Heart right ventricle (tissue), 16 donors: Measurements from ENCODE around the gene ADCY2. TPM values are rescaled to one million over a fixed set of nuclear protein-coding genes. Genes with fewer than 3 reads are reported as not detected.

Source experiments
- ATAC-seq, 8 donors: fragments of 200-7000 bp; cut with Tn5 transposase; one replicate each; pipeline ENCODE4 v1.9.1; 2020; ENCODE audit warnings: mild to moderate bottlenecking in 8 of 8, moderate library complexity in 8 of 8, moderate number of reproducible peaks in 1 of 8
- DNase-seq, 2 donors: peaks; one replicate each; pipeline ENCODE4 v3.0.0-alpha.2; 2020
- H3K27ac ChIP-seq, 10 donors: fragments of 200-600 bp; sonication (generic) in 2 of 10; one replicate each; pipeline versions ENCODE4 v1.5.0 to v1.8.0; 2020 to 2022; ENCODE audit warnings: mild to moderate bottlenecking in 3 of 10
- H3K27me3 ChIP-seq, 7 donors: fragments of 200-600 bp; one replicate each; pipeline ENCODE4 v1.8.0; 2021 to 2022; ENCODE audit warnings: mild to moderate bottlenecking in 2 of 7
- H3K36me3 ChIP-seq, 9 donors: fragments of 200-600 bp; sonication (generic) in 1 of 9; one replicate each; pipeline versions ENCODE4 v1.5.0 to v1.8.0; 2020 to 2022; ENCODE audit warnings: mild to moderate bottlenecking in 2 of 9
- H3K4me1 ChIP-seq, 9 donors: fragments of 200-600 bp; sonication (generic) in 1 of 9; one replicate each; pipeline versions ENCODE4 v1.5.0 to v1.8.0; 2020 to 2022; ENCODE audit warnings: mild to moderate bottlenecking in 4 of 9
- H3K4me3 ChIP-seq, 10 donors: fragments of 200-600 bp; sonication (generic) in 2 of 10; one replicate each; pipeline versions ENCODE4 v1.5.0 to v1.8.0; 2020 to 2022; ENCODE audit warnings: mild to moderate bottlenecking in 7 of 10, moderate library complexity in 2 of 10
- H3K9me3 ChIP-seq, 11 donors: fragments of 200-600 bp in 10 of 11; sonication (generic) in 2 of 11; one replicate each; pipeline versions ENCODE4 v1.5.0 to v1.8.0; 2013 to 2022; ENCODE audit warnings: mild to moderate bottlenecking in 2 of 11, control low read depth in 1 of 11, moderate library complexity in 1 of 11
- intact Hi-C, 10 donors: fragments of 100-400 bp; cut with DNase I; formaldehyde crosslinking; loops; one replicate each; pipeline versions ENCODE4 v1.11.1 to v1.14.2; 2022
- polyA plus RNA-seq, 2 donors: library from polyadenylated mRNA; stranded (reverse); fragments of 200-250 nt; gene quantifications; one replicate each; pipeline ENCODE4 v1.2.3, GENCODE V29; 2013
- total RNA-seq, 10 donors: library from RNA; stranded (reverse); fragmentation: NEBNext Ultra II Directional in 3 of 10; extraction: Animal tissue kit (Norgen Biotek cat#: 25700) in 3 of 10; gene quantifications; one replicate each; pipeline versions ENCODE4 v1.2.1 to v1.2.4, GENCODE V29; 2021 to 2023
- TF ChIP-seq, protein P1 (sequence below), 9 donors: fragments of 200-600 bp; sonication (generic) in 2 of 9; IDR thresholded peaks; one replicate each; pipeline versions ENCODE4 v1.5.0 to v1.8.0; 2021 to 2022; ENCODE audit warnings: antibody characterized with exemption in 9 of 9, mild to moderate bottlenecking in 5 of 9, moderate library complexity in 1 of 9
- donor health status: Arrhythmogenic right ventricular cardiomyopathy.
- donor health status: ischemic (EF 13 %, LVEDD 7.1; RV severe dilation, severe dysfunction).
- donor health status: healthy with polysubstance abuse.
- donor health status: DM: no; HTN: yes; CAD: no.
- donor health status: DM: no; HTN: no; CAD: no.
- donor health status: ischemic (EF 25% LVEDD 6.9; RV normal size, moderate dysfunction).
- donor health status: ischemic (EF 25% LVEDD 5.7; RV mildly dilated, moderate dysfunction).
- donor health status: healthy.
- donor health status: DM: yes; HTN: yes; CAD: no.
- donor health status: Ischemic cardiomyopathy.
- donor health status: ischemic (EF 35%, LVEDD 5.7; RV mildly dilated, moderate dysfunction).
- donor health status: nonischemic (EF 11% LVEDD 7.7; RV severe dilation, severe dysfunction).
- donor health status: DM: yes; HTN: yes; CAD: no.
- donor health status: PGD.
- donor health status: ischemic (EF 29% LVEDD 5.4; RV normal size, mild dysfunction).
- donor health status: nonischemic (EF 23%, LVEDD 6.1; RV moderate dilation, normal function).

Gene ADCY2
- total and polyA plus RNA-seq, 12 donors = 0.04 to 0.90 (median 0.17) TPM

DNA sequence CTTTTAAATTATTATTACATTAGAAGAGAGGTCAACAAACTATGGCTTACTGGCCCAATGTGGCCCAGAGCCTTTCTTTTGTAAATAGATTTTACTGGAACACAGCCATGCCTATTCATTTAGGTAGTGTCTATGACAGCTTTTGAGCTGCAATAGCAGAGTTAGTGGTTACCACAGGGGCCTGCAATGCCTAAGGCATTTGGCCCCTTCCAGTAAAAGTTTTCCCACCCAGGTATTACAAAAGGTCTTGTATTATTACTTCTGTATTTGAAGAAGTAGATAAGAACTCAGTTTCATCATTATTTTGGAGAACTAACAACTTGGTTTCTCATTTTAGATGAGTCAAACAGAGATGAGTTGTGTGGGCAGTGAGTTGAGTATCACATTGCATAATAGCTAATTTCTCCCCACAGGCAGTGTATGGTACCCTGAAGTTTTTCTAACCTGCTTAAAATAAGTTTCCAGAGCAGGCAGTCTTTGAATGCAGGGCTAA, 482.5 kb downstream of the ADCY2 start:
- Histone ChIP-seq H3K9me3 (no peaks in the 10 kb centered on the region), H3K4me1 (peaks cover 0 to 22% (median 3%) of the 10 kb centered on the region in 9 donors), H3K4me3 (no peak overlapping the region), H3K27ac (peak overlapping the region in 1 of 10 donors; percentile 33), H3K27me3 (no peaks in the 10 kb centered on the region), H3K36me3 (peaks cover 0 to 100% (median 48%) of the 10 kb centered on the region in 9 donors)
- intact Hi-C loops = no loop called here
- TF ChIP-seq, protein P1, sequence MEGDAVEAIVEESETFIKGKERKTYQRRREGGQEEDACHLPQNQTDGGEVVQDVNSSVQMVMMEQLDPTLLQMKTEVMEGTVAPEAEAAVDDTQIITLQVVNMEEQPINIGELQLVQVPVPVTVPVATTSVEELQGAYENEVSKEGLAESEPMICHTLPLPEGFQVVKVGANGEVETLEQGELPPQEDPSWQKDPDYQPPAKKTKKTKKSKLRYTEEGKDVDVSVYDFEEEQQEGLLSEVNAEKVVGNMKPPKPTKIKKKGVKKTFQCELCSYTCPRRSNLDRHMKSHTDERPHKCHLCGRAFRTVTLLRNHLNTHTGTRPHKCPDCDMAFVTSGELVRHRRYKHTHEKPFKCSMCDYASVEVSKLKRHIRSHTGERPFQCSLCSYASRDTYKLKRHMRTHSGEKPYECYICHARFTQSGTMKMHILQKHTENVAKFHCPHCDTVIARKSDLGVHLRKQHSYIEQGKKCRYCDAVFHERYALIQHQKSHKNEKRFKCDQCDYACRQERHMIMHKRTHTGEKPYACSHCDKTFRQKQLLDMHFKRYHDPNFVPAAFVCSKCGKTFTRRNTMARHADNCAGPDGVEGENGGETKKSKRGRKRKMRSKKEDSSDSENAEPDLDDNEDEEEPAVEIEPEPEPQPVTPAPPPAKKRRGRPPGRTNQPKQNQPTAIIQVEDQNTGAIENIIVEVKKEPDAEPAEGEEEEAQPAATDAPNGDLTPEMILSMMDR (IDR thresholded peaks at IDR 0.05) = no peak
- ATAC-seq = peak in 1 of 8 donors; percentile 22
- no peak for DNase-seq
